Lower lobe of right lung (tissue), 2 donors: ENCODE data around the gene SH3BP5. TPM values are rescaled to one million over a fixed set of nuclear protein-coding genes. Genes with fewer than 3 reads are reported as not detected.
A peak's percentile ranks its signal among the peaks of the same experiment; 100 is the strongest.

ENCODE experiments used
- ATAC-seq, 2 donors: fragments of 200-7000 bp; cut with Tn5 transposase; one replicate each; pipeline ENCODE4 v1.9.1; 2020 to 2022; ENCODE audit warnings: mild to moderate bottlenecking in 2 of 2, moderate library complexity in 2 of 2
- DNase-seq: peaks from one replicate; pipeline ENCODE4 v3.0.0-alpha.2; 2020
- H3K27ac ChIP-seq: fragments of 200-600 bp; one replicate; pipeline ENCODE4 v1.8.0; 2022
- H3K27me3 ChIP-seq: fragments of 200-600 bp; one replicate; pipeline ENCODE4 v1.8.0; 2022; ENCODE audit warnings: low read depth
- H3K36me3 ChIP-seq: fragments of 200-600 bp; one replicate; pipeline ENCODE4 v1.8.0; 2022; ENCODE audit warnings: mild to moderate bottlenecking
- H3K4me1 ChIP-seq: fragments of 200-600 bp; one replicate; pipeline ENCODE4 v1.8.0; 2022
- H3K4me3 ChIP-seq: fragments of 200-600 bp; one replicate; pipeline ENCODE4 v1.8.0; 2022; ENCODE audit warnings: mild to moderate bottlenecking
- H3K9me3 ChIP-seq: fragments of 200-600 bp; one replicate; pipeline ENCODE4 v1.8.0; 2022
- CTCF ChIP-seq: fragments of 200-600 bp; IDR thresholded peaks from one replicate; pipeline ENCODE4 v1.8.0; 2022; ENCODE audit warnings: antibody characterized with exemption, mild to moderate bottlenecking
- intact Hi-C: fragments of 100-400 bp; cut with DNase I; formaldehyde crosslinking; loops from one replicate; pipeline ENCODE4 v1.11.0; 2022
- total RNA-seq: library from RNA; stranded (reverse); fragmentation: NEBNext Ultra II Directional; extraction: Animal tissue kit (Norgen Biotek cat#: 25700); gene quantifications from one replicate; pipeline ENCODE4 v1.2.1, GENCODE V29; 2021
- donor health status: DM: no; HTN: yes; CAD: no; lungs with severe emphysema.

SH3BP5 gene
- total RNA-seq, 1 donor from 2014 or later = 106 TPM

DNA sequence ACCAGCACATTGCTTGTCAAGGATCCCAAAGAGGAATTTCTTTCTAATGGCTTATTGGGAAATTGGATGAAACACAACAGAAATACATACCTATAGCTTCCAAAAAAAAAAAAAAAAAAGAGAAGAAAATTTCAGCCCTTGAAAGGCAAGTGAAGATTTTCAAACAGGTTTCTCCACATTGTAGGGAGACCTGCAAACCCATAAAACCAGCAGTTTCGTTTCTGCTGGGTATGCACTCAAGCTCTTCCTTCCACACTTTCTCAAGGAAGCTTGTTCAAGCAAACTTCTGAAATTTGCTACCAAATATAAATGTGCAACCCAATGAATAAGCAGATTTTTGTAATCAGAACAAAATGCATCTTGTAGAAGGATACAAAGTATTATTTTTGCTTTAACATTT, 15.9 kb upstream of the SH3BP5 start:
- no peak for TF ChIP-seq CTCF
- H3K27ac ChIP-seq = peak overlapping the region; percentile 42
- peaks cover 14% of the 10 kb centered on the region for H3K9me3 ChIP-seq
- DNase-seq = no peak
- intact Hi-C loops = no loop called here
- no peak overlapping the region for H3K4me3 ChIP-seq
- no peaks in the 10 kb centered on the region for H3K36me3 ChIP-seq
- H3K27me3 ChIP-seq = no peaks in the 10 kb centered on the region
- peaks cover 5% of the 10 kb centered on the region for H3K4me1 ChIP-seq
- peak in 1 of 2 donors; percentile 43 for ATAC-seq

DNA sequence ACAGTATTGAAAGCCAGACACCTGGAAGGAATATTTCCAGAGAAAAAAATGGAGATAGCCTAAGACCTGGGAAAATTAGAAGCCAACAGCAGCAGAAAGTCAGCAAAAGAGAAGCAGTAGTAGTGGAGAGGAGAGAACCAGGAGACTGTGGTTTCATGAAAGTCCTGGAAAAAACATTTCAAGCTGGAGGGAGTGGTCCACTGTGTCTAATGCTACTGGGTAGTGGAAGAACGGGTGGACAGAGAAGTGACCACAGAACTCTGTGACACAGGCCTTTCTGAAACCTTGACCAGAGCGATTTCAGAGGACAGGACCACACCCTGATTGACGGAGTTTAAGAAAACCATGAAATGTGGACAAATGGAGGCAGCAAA, 15.3 kb upstream of the SH3BP5 start:
- peak overlapping the region; percentile 42 for H3K27ac ChIP-seq
- TF ChIP-seq CTCF = no peak

GRCh38 chr3:15347063-15347736, 14.8 kb upstream of the SH3BP5 start:
- TF ChIP-seq CTCF = no peak
- Histone ChIP-seq H3K36me3 (no peaks in the 10 kb centered on the region), H3K4me1 (peaks cover 5% of the 10 kb centered on the region), H3K27ac (peak overlapping the region; percentile 42), H3K4me3 (no peak overlapping the region), H3K9me3 (peaks cover 15% of the 10 kb centered on the region), H3K27me3 (no peaks in the 10 kb centered on the region)
- intact Hi-C loops = no loop called here
- no peak for DNase-seq
- ATAC-seq = peak; percentile 35 to 45

More for the DNA sequence above, 15.3 kb upstream of the SH3BP5 start:
- Histone ChIP-seq H3K4me1 (peaks cover 5% of the 10 kb centered on the region), H3K36me3 (no peaks in the 10 kb centered on the region), H3K9me3 (peaks cover 15% of the 10 kb centered on the region), H3K27me3 (no peaks in the 10 kb centered on the region), H3K4me3 (no peak overlapping the region)
- DNase-seq (no peak), ATAC-seq (peak; percentile 76 to 84)
- intact Hi-C loops = no loop called here

DNA sequence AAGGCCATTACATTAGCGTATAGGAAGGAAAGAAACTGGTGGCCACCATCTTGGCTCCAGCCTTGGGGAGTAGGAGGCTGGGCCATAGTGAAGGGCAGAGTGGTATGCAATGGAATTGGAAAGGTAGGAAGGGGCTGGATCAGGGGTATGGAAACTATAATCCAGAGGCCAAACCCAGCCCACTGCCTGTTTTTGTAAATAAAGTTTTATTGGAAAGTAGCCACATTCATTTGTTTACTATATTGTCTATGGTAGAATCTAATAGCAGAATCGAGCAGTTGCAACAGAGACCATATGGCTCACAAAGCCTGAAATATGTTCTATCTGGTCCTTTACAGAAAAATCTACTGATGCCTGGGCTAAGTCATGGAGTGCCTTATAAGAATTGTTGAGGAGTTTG, 14.1 kb upstream of the SH3BP5 start:
- intact Hi-C loops = no loop called here
- Histone ChIP-seq H3K27ac (no peak overlapping the region), H3K9me3 (peaks cover 10% of the 10 kb centered on the region), H3K4me3 (no peak overlapping the region), H3K36me3 (no peaks in the 10 kb centered on the region), H3K27me3 (no peaks in the 10 kb centered on the region), H3K4me1 (peaks cover 5% of the 10 kb centered on the region)
- TF ChIP-seq CTCF = no peak
- ATAC-seq (no peak), DNase-seq (no peak)

DNA sequence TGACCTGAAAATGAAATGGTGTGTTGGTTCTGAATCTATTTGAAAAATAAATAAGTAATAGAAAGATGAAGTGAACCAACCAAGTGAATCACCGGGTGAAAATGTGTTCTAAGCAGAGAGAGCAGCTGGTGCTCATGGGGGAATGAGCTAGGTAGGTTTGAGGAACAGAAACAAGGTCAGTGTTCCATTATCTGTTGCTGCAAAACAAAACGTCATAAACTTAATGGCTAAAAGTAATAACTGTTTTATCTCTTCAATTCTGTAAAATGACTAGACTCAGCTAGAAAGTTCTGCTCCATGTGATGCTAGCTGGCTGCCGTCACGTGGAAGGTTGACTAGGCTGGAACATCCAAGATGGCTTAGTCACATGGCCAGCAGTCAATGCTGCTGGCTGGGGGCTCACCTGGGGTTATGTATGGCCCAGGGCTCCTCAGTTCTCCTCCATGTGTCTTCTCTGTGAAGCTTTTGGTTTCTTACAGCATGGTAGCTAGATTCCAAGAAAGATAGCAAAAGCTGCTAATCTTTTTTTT, 13.3 kb upstream of the SH3BP5 start:
- Histone ChIP-seq H3K4me1 (peaks cover 5% of the 10 kb centered on the region), H3K36me3 (no peaks in the 10 kb centered on the region), H3K9me3 (peaks cover 4% of the 10 kb centered on the region), H3K27me3 (no peaks in the 10 kb centered on the region), H3K27ac (no peak overlapping the region), H3K4me3 (no peak overlapping the region)
- ATAC-seq (no peak), DNase-seq (no peak)
- intact Hi-C loops = no loop called here
- no peak for TF ChIP-seq CTCF
